ENCODE results near the gene EFL1.

Gene EFL1

GRCh38 chr15:82117296-82117695, 145.2 kb downstream of the EFL1 start:
- DNase-seq: no peak

GRCh38 chr15:82114660-82115059, 147.9 kb downstream of the EFL1 start:
- DNase-seq: no peak

GRCh38 chr15:82113106-82113715, 149.3 kb downstream of the EFL1 start:
- no peak for DNase-seq

- DNase-seq: no peak
Measured at GRCh38 chr15:82111918-82112317, 150.6 kb downstream of the EFL1 start.

- DNase-seq: no peak
Measured at GRCh38 chr15:82110144-82110543, 152.4 kb downstream of the EFL1 start.

GRCh38 chr15:82108489-82109078, 153.9 kb downstream of the EFL1 start:
- peak; percentile 32 to 55 (median 44) for DNase-seq

GRCh38 chr15:82106679-82107078, 155.9 kb downstream of the EFL1 start:
- no peak for DNase-seq

- DNase-seq: no peak
Measured at GRCh38 chr15:82105451-82106215, 156.9 kb downstream of the EFL1 start.

- DNase-seq: no peak
Measured at GRCh38 chr15:82103468-82103867, 159.1 kb downstream of the EFL1 start.

GRCh38 chr15:82100111-82100929, 162.2 kb downstream of the EFL1 start:
- DNase-seq: no peak

- no peak for DNase-seq
Measured at GRCh38 chr15:82098674-82099073, 163.9 kb downstream of the EFL1 start.

- DNase-seq: no peak
Measured at GRCh38 chr15:82095803-82096202, 166.7 kb downstream of the EFL1 start.

GRCh38 chr15:82093774-82094211, 168.7 kb downstream of the EFL1 start:
- no peak for DNase-seq

GRCh38 chr15:82093325-82093724, 169.2 kb downstream of the EFL1 start:
- DNase-seq: no peak

GRCh38 chr15:82091636-82092140, 170.8 kb downstream of the EFL1 start:
- DNase-seq: no peak

GRCh38 chr15:82086243-82086995, 176.1 kb downstream of the EFL1 start:
- no peak for DNase-seq

GRCh38 chr15:82081914-82082762, 180.4 kb downstream of the EFL1 start:
- DNase-seq: no peak

- no peak for DNase-seq
Measured at GRCh38 chr15:82080774-82081173, 181.8 kb downstream of the EFL1 start.

Data from T-helper 1 cell (primary cell).